C4-2B (cell line): ENCODE results near the gene OXTR.

Source experiments
- CTCF ChIP-seq: fragments of 450-650 bp; conservative IDR thresholded peaks from 2 replicates; pipeline ENCODE4 v1.5.1; 2017; ENCODE audit warnings: mild to moderate bottlenecking
- ZFX ChIP-seq: fragments of 450-650 bp; IDR thresholded peaks from 2 replicates; pipeline ENCODE4 v1.6.1; 2017

- no peak for TF ChIP-seq CTCF
- no peak for TF ChIP-seq ZFX
Observed at GRCh38 chr3:8705575-8705974, 63.8 kb downstream of the OXTR start.
